Tibial nerve (tissue), 4 donors: ENCODE measurements around the gene REEP6. TPM values are rescaled to one million over a fixed set of nuclear protein-coding genes. Genes with fewer than 3 reads are reported as not detected.

Experiments
- DNase-seq, 2 donors: peaks; one replicate each; pipeline ENCODE4 v3.0.0-alpha.2; 2019; ENCODE audit warnings: low spot score in 2 of 2
- H3K27ac ChIP-seq, 4 donors: fragments of 200-600 bp; sonication (generic) in 3 of 4; one replicate each; pipeline ENCODE4 v1.5.1; 2017 to 2019; ENCODE audit warnings: mild to moderate bottlenecking in 1 of 4
- H3K27me3 ChIP-seq, 2 donors: fragments of 200-600 bp; sonication (generic) in 1 of 2; one replicate each; pipeline versions ENCODE4 v1.5.1 to v1.6.0; 2017 to 2019
- H3K36me3 ChIP-seq, 3 donors: fragments of 200-600 bp; sonication (generic); one replicate each; pipeline ENCODE4 v1.5.1; 2018 to 2019
- H3K4me1 ChIP-seq, 4 donors: fragments of 200-600 bp; sonication (generic) in 3 of 4; one replicate each; pipeline ENCODE4 v1.5.1; 2017 to 2019
- H3K4me3 ChIP-seq, 4 donors: fragments of 200-600 bp; sonication (generic) in 3 of 4; one replicate each; pipeline ENCODE4 v1.5.1; 2017 to 2019; ENCODE audit warnings: mild to moderate bottlenecking in 1 of 4, moderate library complexity in 1 of 4
- H3K9me3 ChIP-seq, 4 donors: fragments of 200-600 bp; sonication (generic) in 3 of 4; one replicate each; pipeline ENCODE4 v1.5.1; 2017 to 2019
- EP300 ChIP-seq, 2 donors: sonication (generic); formaldehyde crosslinking; IDR thresholded peaks; one replicate each; pipeline ENCODE4 v1.6.1; 2017; ENCODE audit warnings: antibody characterized with exemption in 2 of 2, mild to moderate bottlenecking in 1 of 2
- POLR2A ChIP-seq, 2 donors: fragments of 450-650 bp; IDR thresholded peaks; one replicate each; pipeline ENCODE4 v1.6.1; 2017; ENCODE audit warnings: antibody characterized with exemption in 2 of 2, mild to moderate bottlenecking in 2 of 2, moderate library complexity in 2 of 2
- WGBS, 2 donors: methylation state at CpG; one replicate each; pipeline ENCODE4 v1.1.5; 2018; 5-methylcytosine and 5-hydroxymethylcytosine counted together
- total RNA-seq, 4 donors: library from RNA; depleted of rRNA; stranded (reverse); fragments of >200 nt; gene quantifications; one replicate each; pipeline ENCODE4 v1.1.0, GENCODE V29; 2016
- TF ChIP-seq, protein P1 (sequence below), 5 experiments: fragments of 200-600 bp in 3 of 5; fragments of 450-650 bp in 2 of 5; sonication (generic) in 3 of 5; IDR thresholded peaks; one replicate each; pipeline ENCODE4 v1.5.1; 2016 to 2019; ENCODE audit warnings: antibody characterized with exemption in 5 of 5, mild to moderate bottlenecking in 3 of 5, moderate library complexity in 2 of 5

The REEP6 gene
- total RNA-seq, 4 donors from 2014 or later: 1.2 to 4.6 (median 2.9) TPM

- H3K27me3 ChIP-seq: peaks cover 0 to 58% of the 10 kb centered on the region in 2 donors
- TF ChIP-seq POLR2A (IDR thresholded peaks at IDR 0.05): no peak
- TF ChIP-seq, protein P1, sequence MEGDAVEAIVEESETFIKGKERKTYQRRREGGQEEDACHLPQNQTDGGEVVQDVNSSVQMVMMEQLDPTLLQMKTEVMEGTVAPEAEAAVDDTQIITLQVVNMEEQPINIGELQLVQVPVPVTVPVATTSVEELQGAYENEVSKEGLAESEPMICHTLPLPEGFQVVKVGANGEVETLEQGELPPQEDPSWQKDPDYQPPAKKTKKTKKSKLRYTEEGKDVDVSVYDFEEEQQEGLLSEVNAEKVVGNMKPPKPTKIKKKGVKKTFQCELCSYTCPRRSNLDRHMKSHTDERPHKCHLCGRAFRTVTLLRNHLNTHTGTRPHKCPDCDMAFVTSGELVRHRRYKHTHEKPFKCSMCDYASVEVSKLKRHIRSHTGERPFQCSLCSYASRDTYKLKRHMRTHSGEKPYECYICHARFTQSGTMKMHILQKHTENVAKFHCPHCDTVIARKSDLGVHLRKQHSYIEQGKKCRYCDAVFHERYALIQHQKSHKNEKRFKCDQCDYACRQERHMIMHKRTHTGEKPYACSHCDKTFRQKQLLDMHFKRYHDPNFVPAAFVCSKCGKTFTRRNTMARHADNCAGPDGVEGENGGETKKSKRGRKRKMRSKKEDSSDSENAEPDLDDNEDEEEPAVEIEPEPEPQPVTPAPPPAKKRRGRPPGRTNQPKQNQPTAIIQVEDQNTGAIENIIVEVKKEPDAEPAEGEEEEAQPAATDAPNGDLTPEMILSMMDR (IDR thresholded peaks at IDR 0.05): no peak
- no peak for TF ChIP-seq EP300 (IDR thresholded peaks at IDR 0.05)
- peaks cover 0 to 21% (median 0%) of the 10 kb centered on the region in 4 donors for H3K4me1 ChIP-seq
- H3K27ac ChIP-seq: no peak overlapping the region
- no peaks in the 10 kb centered on the region for H3K36me3 ChIP-seq
- H3K4me3 ChIP-seq: peak overlapping the region in 2 of 4 donors; percentile 10 to 43
- no peak for DNase-seq
- H3K9me3 ChIP-seq: no peaks in the 10 kb centered on the region
- 8 to 45% methylated on average over 3 to 42 of the region's 49 CpGs for WGBS, 2 donors
These were observed 33.4 kb downstream of the REEP6 start for GRCh38 chr19:1524287-1524971.

- H3K4me1 ChIP-seq: peaks cover 0 to 21% (median 0%) of the 10 kb centered on the region in 4 donors
- no peaks in the 10 kb centered on the region for H3K36me3 ChIP-seq
- peaks cover 0 to 62% of the 10 kb centered on the region in 2 donors for H3K27me3 ChIP-seq
- no peak overlapping the region for H3K4me3 ChIP-seq
- no peak overlapping the region for H3K27ac ChIP-seq
- no peak for DNase-seq
- WGBS, 2 donors: 55 to 56% methylated on average over 14 to 17 of the region's 17 CpGs
- H3K9me3 ChIP-seq: no peaks in the 10 kb centered on the region
- TF ChIP-seq POLR2A (IDR thresholded peaks at IDR 0.05) (no peak), EP300 (IDR thresholded peaks at IDR 0.05) (no peak)
- TF ChIP-seq, protein P1 (IDR thresholded peaks at IDR 0.05): no peak
These were observed 34.0 kb downstream of the REEP6 start for GRCh38 chr19:1524972-1525325.

GRCh38 chr19:1525343-1525742 lies 34.4 kb downstream of the REEP6 start:
- peaks cover 0 to 62% of the 10 kb centered on the region in 2 donors for H3K27me3 ChIP-seq
- WGBS, 2 donors: 64 to 66% methylated on average over 11 to 30 of the region's 31 CpGs
- H3K4me3 ChIP-seq: no peak overlapping the region
- no peak overlapping the region for H3K27ac ChIP-seq
- TF ChIP-seq POLR2A (IDR thresholded peaks at IDR 0.05): no peak
- TF ChIP-seq, protein P1 (IDR thresholded peaks at IDR 0.05): no peak
- no peak for TF ChIP-seq EP300 (IDR thresholded peaks at IDR 0.05)
- H3K36me3 ChIP-seq: no peaks in the 10 kb centered on the region
- no peak for DNase-seq
- no peaks in the 10 kb centered on the region for H3K9me3 ChIP-seq
- H3K4me1 ChIP-seq: peaks cover 0 to 21% (median 0%) of the 10 kb centered on the region in 4 donors

DNA sequence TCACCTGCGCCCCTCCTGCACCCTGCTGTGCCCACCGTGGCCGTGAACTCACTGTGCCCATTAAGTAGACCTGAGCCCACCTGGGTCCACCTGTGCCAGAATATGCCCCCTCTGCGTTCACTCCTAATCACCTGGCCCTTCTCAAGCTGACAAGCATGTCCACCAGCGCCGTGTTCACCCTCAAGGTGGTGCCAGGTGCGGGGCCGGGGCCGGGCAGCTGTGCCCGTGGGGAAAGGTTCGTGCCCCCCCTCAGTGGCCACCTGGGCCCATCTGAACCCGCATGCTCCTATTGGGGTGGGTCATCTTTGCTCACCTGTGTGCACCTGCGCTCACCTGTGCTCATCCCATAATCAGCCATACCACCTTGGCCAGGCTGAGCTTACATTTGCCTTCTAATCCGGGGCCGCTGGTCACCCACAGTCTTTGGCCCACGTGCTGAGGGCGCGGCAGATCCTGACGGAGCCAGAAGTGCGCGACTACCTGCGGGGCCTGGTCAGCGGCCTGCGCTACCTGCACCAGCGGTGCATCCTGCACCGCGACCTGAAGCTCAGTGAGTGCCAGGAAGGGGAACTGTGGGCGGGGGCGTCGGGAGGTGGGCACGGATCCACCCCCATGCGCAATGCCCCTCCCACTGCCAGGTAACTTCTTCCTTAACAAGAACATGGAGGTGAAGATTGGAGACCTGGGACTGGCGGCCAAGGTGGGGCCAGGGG lies 35.2 kb downstream of the REEP6 start:
- Histone ChIP-seq H3K36me3 (no peaks in the 10 kb centered on the region), H3K4me3 (no peak overlapping the region), H3K4me1 (peaks cover 0 to 21% (median 0%) of the 10 kb centered on the region in 4 donors), H3K27ac (no peak overlapping the region), H3K9me3 (no peaks in the 10 kb centered on the region), H3K27me3 (peaks cover 0 to 62% of the 10 kb centered on the region in 2 donors)
- TF ChIP-seq POLR2A (IDR thresholded peaks at IDR 0.05) (no peak), EP300 (IDR thresholded peaks at IDR 0.05) (no peak)
- TF ChIP-seq, protein P1 (IDR thresholded peaks at IDR 0.05): no peak
- no peak for DNase-seq
- WGBS, 2 donors: 81 to 85% methylated on average over 18 to 20 of the region's 33 CpGs
